ENCODE results near the gene ASTL.

ASTL gene

GRCh38 chr2:96118698-96119388, 19.5 kb downstream of the ASTL start:
- H3K4me3 ChIP-seq (ENCODE audit: low read depth, low read length): no peak overlapping the region
- DNase-seq (ENCODE audit: low read depth): no peak
- TF ChIP-seq POLR2A (IDR thresholded peaks at IDR 0.05; ENCODE audit: extremely low read depth, insufficient read length) (no peak), MAX (IDR thresholded peaks at IDR 0.05; ENCODE audit: low read depth, low read length) (no peak), MYC (IDR thresholded peaks at IDR 0.05; ENCODE audit: low read depth, low read length) (no peak), CTCF (IDR thresholded peaks at IDR 0.05; ENCODE audit: low read depth, low read length) (no peak)

GRCh38 chr2:96117701-96118588, 20.4 kb downstream of the ASTL start:
- DNase-seq (ENCODE audit: low read depth): no peak
- no peak for TF ChIP-seq CTCF (IDR thresholded peaks at IDR 0.05; ENCODE audit: low read depth, low read length)
- TF ChIP-seq POLR2A (IDR thresholded peaks at IDR 0.05; ENCODE audit: extremely low read depth, insufficient read length): no peak
- no peak for TF ChIP-seq MYC (IDR thresholded peaks at IDR 0.05; ENCODE audit: low read depth, low read length)
- TF ChIP-seq MAX (IDR thresholded peaks at IDR 0.05; ENCODE audit: low read depth, low read length): no peak
- no peak overlapping the region for H3K4me3 ChIP-seq (ENCODE audit: low read depth, low read length)

GRCh38 chr2:96116879-96117533, 21.3 kb downstream of the ASTL start:
- peak; percentile 49 for DNase-seq (ENCODE audit: low read depth)
- TF ChIP-seq MAX (IDR thresholded peaks at IDR 0.05; ENCODE audit: low read depth, low read length) (no peak), CTCF (IDR thresholded peaks at IDR 0.05; ENCODE audit: low read depth, low read length) (peak; percentile 31)
- no peak overlapping the region for H3K4me3 ChIP-seq (ENCODE audit: low read depth, low read length)

GRCh38 chr2:96116424-96116878, 21.9 kb downstream of the ASTL start, which contains the start of gene ADRA2B:
TSS of gene ADRA2B (minus strand) at chr2:96116571. CDS start at chr2:96116149, 422 bp downstream.
- no peak for DNase-seq (ENCODE audit: low read depth)
- H3K4me3 ChIP-seq (ENCODE audit: low read depth, low read length): no peak within 1 kb of the TSS
- no peak for TF ChIP-seq CTCF (IDR thresholded peaks at IDR 0.05; ENCODE audit: low read depth, low read length)
- no peak for TF ChIP-seq MYC (IDR thresholded peaks at IDR 0.05; ENCODE audit: low read depth, low read length)

GRCh38 chr2:96115631-96116423, 22.5 kb downstream of the ASTL start:
- TF ChIP-seq POLR2A (IDR thresholded peaks at IDR 0.05; ENCODE audit: extremely low read depth, insufficient read length) (no peak), MYC (IDR thresholded peaks at IDR 0.05; ENCODE audit: low read depth, low read length) (no peak), CTCF (IDR thresholded peaks at IDR 0.05; ENCODE audit: low read depth, low read length) (no peak), MAX (IDR thresholded peaks at IDR 0.05; ENCODE audit: low read depth, low read length) (no peak)
- no peak overlapping the region for H3K4me3 ChIP-seq (ENCODE audit: low read depth, low read length)
- no peak for DNase-seq (ENCODE audit: low read depth)

Measured in NB4 (cell line).